PC-9 (cell line): ENCODE data around the gene AGPAT3.

ENCODE experiments used
- CTCF ChIP-seq: fragments of 200-600 bp; sonication (generic); conservative IDR thresholded peaks from 2 replicates; pipeline ENCODE4 v1.6.1; 2017; ENCODE audit warnings: mixed run types, antibody characterized with exemption, mild to moderate bottlenecking, moderate library complexity
- EZH2 ChIP-seq: fragments of 200-600 bp; sonication (generic); IDR thresholded peaks from 2 replicates; pipeline ENCODE4 v1.8.0; 2017; ENCODE audit warnings: antibody characterized with exemption, low read depth

DNA sequence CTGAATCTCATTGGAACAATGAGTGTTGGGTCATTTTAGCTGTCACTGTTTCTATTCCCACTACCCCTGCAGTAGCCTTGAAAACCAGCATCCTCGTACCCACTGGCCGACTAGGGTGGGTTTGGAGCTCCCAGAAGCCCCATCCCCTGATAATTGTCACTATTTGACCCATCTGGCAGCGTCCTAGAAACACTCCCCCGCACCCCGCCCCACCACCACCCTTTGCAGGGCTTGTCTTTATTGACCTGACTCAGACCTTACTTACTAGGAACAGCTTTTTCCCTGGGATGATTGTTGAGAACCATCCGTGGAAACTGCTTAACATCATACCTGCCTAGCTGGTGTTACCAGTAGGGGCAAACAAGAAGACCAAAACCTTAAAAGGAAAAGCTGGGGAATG lies 28.4 kb upstream of the AGPAT3 start:
- TF ChIP-seq CTCF (no peak), EZH2 (no peak)
